CD4-positive, alpha-beta memory T cell (primary cell): Measurements from ENCODE around the gene TCTN1. TPM values are rescaled to one million over a fixed set of nuclear protein-coding genes. Genes with fewer than 3 reads are reported as not detected.

Source experiments
- CTCF ChIA-PET: fragments of 350-600 bp; sonication (Branson Sonifier 250); formaldehyde crosslinking; loops from one replicate; lab custom pipeline; 2021; ENCODE audit warnings: inconsistent platforms; ENCODE audit not compliant: partially characterized antibody; lab: Charles Lee
- POLR2A ChIA-PET: fragments of 350-600 bp; sonication (Branson Sonifier 250); formaldehyde crosslinking; loops from one replicate; lab custom pipeline; 2021; ENCODE audit not compliant: partially characterized antibody; lab: Charles Lee
- DNase-seq, 5 donors: peaks; one replicate each; pipeline versions ENCODE4 v3.0.0 to v3.0.0-alpha.2; 2020 to 2022; ENCODE audit warnings: mixed read lengths in 1 of 5
- H3K27ac ChIP-seq: one replicate; pipeline ENCODE4 v1.7.0; 2013; ENCODE audit warnings: low read depth, low read length
- H3K27me3 ChIP-seq: 2 replicates; pipeline ENCODE4 v1.7.0; 2013; ENCODE audit warnings: mild to moderate bottlenecking, low read length, moderate library complexity; ENCODE audit not compliant: insufficient read depth
- H3K36me3 ChIP-seq: 2 replicates; pipeline ENCODE4 v1.7.0; 2013; ENCODE audit warnings: mild to moderate bottlenecking, low read length, moderate library complexity; ENCODE audit not compliant: insufficient read depth
- H3K4me1 ChIP-seq: 2 replicates; pipeline ENCODE4 v1.7.0; 2013; ENCODE audit warnings: mild to moderate bottlenecking, low read length, moderate library complexity; ENCODE audit not compliant: insufficient read depth
- H3K4me3 ChIP-seq, 2 donors: one replicate each; pipeline ENCODE4 v1.7.0; 2013; ENCODE audit warnings: low read length in 2 of 2, mild to moderate bottlenecking in 1 of 2
- H3K9me3 ChIP-seq, 2 donors: one replicate each; pipeline ENCODE4 v1.7.0; 2013; ENCODE audit warnings: low read length in 2 of 2, control low read depth in 1 of 2; ENCODE audit not compliant: control insufficient read depth in 1 of 2
- H3K27ac Mint-ChIP-seq, 7 donors: one replicate each; pipeline ENCODE4 v1.8.0; 2020 to 2021; ENCODE audit warnings: mixed read lengths in 7 of 7, mild to moderate bottlenecking in 6 of 7, inconsistent platforms in 3 of 7, moderate library complexity in 3 of 7
- H3K27me3 Mint-ChIP-seq, 2 donors: one replicate each; pipeline ENCODE4 v1.8.0; 2020 to 2021; ENCODE audit warnings: mixed read lengths in 2 of 2
- H3K36me3 Mint-ChIP-seq, 2 donors: one replicate each; pipeline ENCODE4 v1.8.0; 2020 to 2021; ENCODE audit warnings: mixed read lengths in 2 of 2, inconsistent platforms in 1 of 2, mild to moderate bottlenecking in 1 of 2
- H3K4me1 Mint-ChIP-seq, 4 donors: one replicate each; pipeline ENCODE4 v1.8.0; 2020 to 2021; ENCODE audit warnings: mixed read lengths in 4 of 4, mild to moderate bottlenecking in 1 of 4
- H3K4me3 Mint-ChIP-seq, 8 donors: one replicate each; pipeline ENCODE4 v1.8.0; 2020 to 2021; ENCODE audit warnings: mixed read lengths in 8 of 8, mild to moderate bottlenecking in 7 of 8, moderate library complexity in 6 of 8, inconsistent platforms in 3 of 8
- H3K9me3 Mint-ChIP-seq, 8 donors: one replicate each; pipeline ENCODE4 v1.8.0; 2020 to 2021; ENCODE audit warnings: mixed read lengths in 8 of 8, mild to moderate bottlenecking in 5 of 8, inconsistent platforms in 3 of 8, moderate library complexity in 1 of 8
- intact Hi-C: fragments of 100-400 bp; cut with micrococcal nuclease; formaldehyde crosslinking; loops from one replicate; pipeline ENCODE4 v1.15.1; 2023
- polyA plus RNA-seq, 2 donors: library from polyadenylated mRNA; unstranded; fragments of 300-500 nt; fragmentation: Illumina TruSeq; gene quantifications; one replicate each; pipeline ENCODE4 v1.2.3, GENCODE V29; 2021
- total RNA-seq, 2 experiments: library from RNA; stranded (reverse); gene quantifications; one replicate each; pipeline ENCODE4 v1.2.3, GENCODE V29; 2021

The TCTN1 gene
- total and polyA plus RNA-seq, 4 experiments from 2014 or later: 5.8 to 7.7 (median 6.0) TPM

DNA sequence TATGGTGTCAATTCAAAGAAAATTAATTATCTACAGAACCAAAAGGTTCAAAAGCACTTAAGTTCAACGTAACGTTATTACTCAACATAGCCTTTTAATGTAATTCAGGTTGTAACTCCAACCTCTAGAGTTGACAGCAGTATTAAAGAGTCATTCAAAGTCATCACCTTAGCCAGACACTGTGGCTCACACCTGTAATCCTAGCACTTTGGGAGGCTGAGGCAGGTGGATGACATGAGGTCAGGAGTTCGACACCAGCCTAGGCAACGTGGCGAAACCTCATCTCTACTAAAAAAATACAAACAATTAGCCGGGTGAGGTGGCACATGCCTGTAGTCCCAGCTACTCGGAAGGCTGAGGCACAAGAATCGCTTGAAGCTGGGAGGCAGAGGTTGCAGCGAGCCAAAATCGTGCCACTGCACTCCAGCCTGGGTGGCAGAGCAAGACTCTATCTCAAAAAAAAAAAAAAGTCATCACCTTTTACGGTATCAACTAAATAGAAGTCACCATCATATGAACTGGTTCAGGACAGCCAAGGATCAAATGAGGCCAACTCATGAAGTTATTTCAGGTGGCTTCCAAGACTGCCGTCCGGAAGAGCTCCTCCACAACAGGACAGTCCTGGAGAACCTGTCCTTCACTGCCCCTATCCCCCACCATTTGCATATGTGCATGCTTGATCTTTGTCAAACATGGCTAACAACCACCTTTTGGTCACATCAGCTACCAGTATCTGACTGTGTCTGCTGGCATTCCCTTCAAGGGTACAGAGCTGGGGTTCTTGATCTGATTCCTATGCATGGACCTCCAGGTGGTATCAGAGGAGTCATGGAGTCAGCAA is 35.0 kb upstream of the TCTN1 start:
- H3K36me3 ChIP-seq: no peaks in the 10 kb centered on the region
- peak in 1 of 5 donors; percentile 45 for DNase-seq
- H3K27ac Mint-ChIP-seq: peak overlapping the region; percentile 87 to 96 (median 92)
- no peaks in the 10 kb centered on the region for H3K9me3 Mint-ChIP-seq
- no peaks in the 10 kb centered on the region for H3K9me3 ChIP-seq
- ChIA-PET CTCF (interaction anchor here (0.8 to 3.6 kb wide), 9 partner anchors 12 to 148 kb away, joined by 3 to 38 read pairs (median 5); no protein-coding TSS in a partner anchor), POLR2A (interaction anchor here (0.8 to 2.4 kb wide), 9 partner anchors 9 to 129 kb away, joined by 3 to 17 read pairs (median 5); partner anchors contain the start of genes ARPC3, FAM216A and GPN3)
- intact Hi-C loops: loop anchor here (2.0 kb wide), 1 partner anchor 16 kb away; no protein-coding TSS in a partner anchor
- peak overlapping the region; percentile 65 to 97 (median 78) for H3K4me3 Mint-ChIP-seq
- H3K27me3 ChIP-seq: no peaks in the 10 kb centered on the region
- H3K4me3 ChIP-seq: peak overlapping the region in 1 of 2 donors; percentile 4
- H3K27me3 Mint-ChIP-seq: no peaks in the 10 kb centered on the region
- peak overlapping the region; percentile 66 for H3K27ac ChIP-seq
- peaks cover 0 to 23% of the 10 kb centered on the region in 2 donors for H3K36me3 Mint-ChIP-seq
- H3K4me1 Mint-ChIP-seq: peaks cover 57 to 85% (median 70%) of the 10 kb centered on the region in 4 donors
- peaks cover 82% of the 10 kb centered on the region for H3K4me1 ChIP-seq

DNA sequence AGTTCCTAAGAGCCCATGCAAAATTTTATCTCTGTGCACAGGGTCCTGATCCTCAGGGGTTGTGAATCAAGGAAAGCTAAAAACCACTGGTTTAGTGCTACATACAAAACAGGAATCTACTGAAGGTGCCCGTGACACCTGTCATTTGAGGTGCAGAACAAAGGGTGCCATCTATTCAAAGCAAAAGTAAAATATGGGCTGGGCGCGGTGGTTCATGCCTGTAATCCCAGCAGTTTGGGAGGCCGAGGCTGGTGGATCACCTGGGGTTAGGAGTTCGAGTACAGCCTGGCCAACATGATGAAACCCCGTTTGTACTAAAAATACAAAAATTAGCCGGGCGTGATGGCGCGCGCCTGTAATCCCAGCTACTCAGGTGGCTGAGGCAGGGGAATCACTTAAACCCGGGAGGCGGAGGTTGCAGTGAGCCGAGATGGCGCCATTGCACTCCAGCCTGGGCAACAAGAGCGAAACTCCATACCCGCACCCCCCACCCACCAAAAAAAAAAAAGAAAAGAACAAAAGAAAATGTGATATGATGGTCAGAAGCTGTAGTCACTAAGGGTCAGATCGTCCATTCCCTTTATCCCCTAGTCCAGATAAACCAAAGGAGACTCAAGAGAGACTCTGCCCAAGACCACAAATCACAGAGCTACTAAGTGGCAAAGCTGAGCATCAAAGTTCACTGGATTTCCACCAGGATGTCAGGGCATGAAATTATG is 34.2 kb upstream of the TCTN1 start:
- intact Hi-C loops: loop anchor here (2.0 kb wide), 1 partner anchor 17 kb away; no protein-coding TSS in a partner anchor
- Histone ChIP-seq H3K36me3 (no peaks in the 10 kb centered on the region), H3K9me3 (no peaks in the 10 kb centered on the region), H3K4me3 (peak overlapping the region in 1 of 2 donors; percentile 4), H3K27ac (peak overlapping the region; percentile 66), H3K27me3 (no peaks in the 10 kb centered on the region), H3K4me1 (peaks cover 83% of the 10 kb centered on the region)
- peak in 2 of 5 donors; percentile 17 to 40 for DNase-seq
- Mint-ChIP-seq H3K9me3 (no peaks in the 10 kb centered on the region), H3K36me3 (peaks cover 0 to 23% of the 10 kb centered on the region in 2 donors), H3K4me3 (peak overlapping the region; percentile 71 to 97 (median 90)), H3K4me1 (peaks cover 57 to 87% (median 73%) of the 10 kb centered on the region in 4 donors), H3K27ac (peak overlapping the region; percentile 87 to 96 (median 92)), H3K27me3 (no peaks in the 10 kb centered on the region)
- POLR2A ChIA-PET: interaction anchor here (0.7 to 2.7 kb wide), 10 partner anchors 8 to 130 kb away, joined by 3 to 17 read pairs (median 6); partner anchors contain the start of genes ARPC3, FAM216A and GPN3
- CTCF ChIA-PET: interaction anchor here (0.8 to 3.6 kb wide), 9 partner anchors 11 to 148 kb away, joined by 3 to 38 read pairs (median 5); partner anchors contain the start of gene FAM216A

DNA sequence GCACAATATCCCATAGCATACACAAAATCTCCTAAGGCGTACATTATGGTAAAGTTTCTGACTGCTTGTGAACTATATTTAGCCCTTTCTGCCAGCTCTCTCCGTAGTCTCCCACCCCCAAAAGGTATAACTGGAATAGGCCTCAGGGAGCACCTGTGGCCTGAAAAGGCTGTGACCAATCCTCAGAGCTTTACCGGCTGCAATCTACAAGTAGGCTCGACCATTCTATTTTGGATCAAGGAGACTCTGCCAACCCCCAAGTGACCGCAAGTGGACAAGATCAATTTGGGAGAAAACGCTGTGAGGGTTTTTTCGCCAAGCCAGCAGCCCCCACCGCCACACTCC is 32.0 kb upstream of the TCTN1 start:
- Mint-ChIP-seq H3K9me3 (no peaks in the 10 kb centered on the region), H3K4me3 (peak overlapping the region; percentile 89 to 98 (median 96)), H3K27me3 (no peaks in the 10 kb centered on the region), H3K27ac (peak overlapping the region; percentile 94 to 96 (median 95)), H3K4me1 (peaks cover 55 to 81% (median 70%) of the 10 kb centered on the region in 4 donors), H3K36me3 (peaks cover 0 to 23% of the 10 kb centered on the region in 2 donors)
- ChIA-PET CTCF (interaction anchor here (0.7 to 3.6 kb wide), 4 partner anchors 19 to 38 kb away, joined by 4 to 38 read pairs (median 4); partner anchors contain the start of gene TCTN1), POLR2A (interaction anchor here (2.7 kb wide), 1 partner anchor 16 kb away, joined by 8 read pairs; no protein-coding TSS in a partner anchor)
- H3K27ac ChIP-seq: peak overlapping the region; percentile 93
- DNase-seq: peak in 1 of 5 donors; percentile 31
- intact Hi-C loops: loop anchor here (2.0 kb wide), 1 partner anchor 29 kb away; no protein-coding TSS in a partner anchor
- H3K27me3 ChIP-seq: no peaks in the 10 kb centered on the region
- H3K36me3 ChIP-seq: no peaks in the 10 kb centered on the region
- H3K9me3 ChIP-seq: no peaks in the 10 kb centered on the region
- peaks cover 77% of the 10 kb centered on the region for H3K4me1 ChIP-seq
- peak overlapping the region; percentile 77 to 84 for H3K4me3 ChIP-seq

DNA sequence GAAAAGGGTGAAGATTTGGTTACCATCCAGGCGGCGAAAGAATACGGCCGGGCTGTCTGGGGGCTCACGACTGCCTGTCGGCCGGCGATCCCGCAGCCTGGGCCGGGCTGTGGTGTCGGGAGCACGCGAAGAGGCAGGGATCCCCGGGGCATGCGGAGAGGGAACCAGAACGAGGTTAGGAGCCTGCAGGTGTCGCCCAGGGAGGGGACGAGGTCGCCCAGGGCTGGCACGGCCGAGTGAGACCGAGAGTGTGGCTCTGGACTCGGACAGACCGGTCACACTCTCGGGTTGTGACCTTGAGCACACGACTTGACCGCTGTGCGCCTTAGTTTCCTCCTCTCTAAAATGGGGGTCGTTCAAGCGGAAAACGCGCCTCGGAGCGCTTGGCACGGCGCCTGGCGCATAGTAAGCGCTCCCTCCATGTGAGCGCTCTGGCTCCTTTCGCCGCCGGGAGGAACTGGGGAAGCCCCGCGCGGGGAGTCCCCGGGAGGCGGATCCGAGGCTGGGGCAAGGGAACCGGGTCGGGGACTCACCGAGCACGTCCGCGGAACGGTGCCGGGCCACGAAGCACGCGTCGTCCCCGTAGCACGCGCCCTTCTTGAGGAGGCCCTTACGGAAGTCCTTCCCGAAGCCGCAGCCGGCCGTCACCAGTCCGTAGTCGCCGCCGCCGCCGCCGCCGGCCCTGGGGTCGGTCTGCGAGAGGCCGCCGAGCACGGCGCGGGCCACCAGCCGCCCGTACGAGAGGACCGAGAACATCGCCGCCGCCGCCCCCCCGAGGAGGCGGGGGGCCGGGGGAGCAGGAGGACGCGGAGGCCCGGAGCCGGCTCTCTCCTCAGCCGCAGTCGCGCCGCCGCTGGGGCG is 31.4 kb upstream of the TCTN1 start:
- H3K27me3 Mint-ChIP-seq: no peaks in the 10 kb centered on the region
- intact Hi-C loops: loop anchor here (1.0 to 2.0 kb wide), 7 partner anchors 9 to 113 kb away; partner anchors contain the start of genes RAD9B and VPS29
- Histone ChIP-seq H3K4me1 (peaks cover 71% of the 10 kb centered on the region), H3K9me3 (no peaks in the 10 kb centered on the region), H3K36me3 (no peaks in the 10 kb centered on the region), H3K4me3 (peak overlapping the region; percentile 77 to 84), H3K27ac (peak overlapping the region; percentile 93), H3K27me3 (no peaks in the 10 kb centered on the region)
- H3K4me3 Mint-ChIP-seq: peak overlapping the region; percentile 89 to 98 (median 96)
- peaks cover 0 to 23% of the 10 kb centered on the region in 2 donors for H3K36me3 Mint-ChIP-seq
- ChIA-PET CTCF (no interaction called here), POLR2A (interaction anchor here (2.7 kb wide), 1 partner anchor 16 kb away, joined by 8 read pairs; no protein-coding TSS in a partner anchor)
- DNase-seq: peak; percentile 72 to 92 (median 74)
- H3K9me3 Mint-ChIP-seq: no peaks in the 10 kb centered on the region
- peak overlapping the region; percentile 94 to 96 (median 95) for H3K27ac Mint-ChIP-seq
- H3K4me1 Mint-ChIP-seq: peaks cover 56 to 82% (median 70%) of the 10 kb centered on the region in 4 donors

DNA sequence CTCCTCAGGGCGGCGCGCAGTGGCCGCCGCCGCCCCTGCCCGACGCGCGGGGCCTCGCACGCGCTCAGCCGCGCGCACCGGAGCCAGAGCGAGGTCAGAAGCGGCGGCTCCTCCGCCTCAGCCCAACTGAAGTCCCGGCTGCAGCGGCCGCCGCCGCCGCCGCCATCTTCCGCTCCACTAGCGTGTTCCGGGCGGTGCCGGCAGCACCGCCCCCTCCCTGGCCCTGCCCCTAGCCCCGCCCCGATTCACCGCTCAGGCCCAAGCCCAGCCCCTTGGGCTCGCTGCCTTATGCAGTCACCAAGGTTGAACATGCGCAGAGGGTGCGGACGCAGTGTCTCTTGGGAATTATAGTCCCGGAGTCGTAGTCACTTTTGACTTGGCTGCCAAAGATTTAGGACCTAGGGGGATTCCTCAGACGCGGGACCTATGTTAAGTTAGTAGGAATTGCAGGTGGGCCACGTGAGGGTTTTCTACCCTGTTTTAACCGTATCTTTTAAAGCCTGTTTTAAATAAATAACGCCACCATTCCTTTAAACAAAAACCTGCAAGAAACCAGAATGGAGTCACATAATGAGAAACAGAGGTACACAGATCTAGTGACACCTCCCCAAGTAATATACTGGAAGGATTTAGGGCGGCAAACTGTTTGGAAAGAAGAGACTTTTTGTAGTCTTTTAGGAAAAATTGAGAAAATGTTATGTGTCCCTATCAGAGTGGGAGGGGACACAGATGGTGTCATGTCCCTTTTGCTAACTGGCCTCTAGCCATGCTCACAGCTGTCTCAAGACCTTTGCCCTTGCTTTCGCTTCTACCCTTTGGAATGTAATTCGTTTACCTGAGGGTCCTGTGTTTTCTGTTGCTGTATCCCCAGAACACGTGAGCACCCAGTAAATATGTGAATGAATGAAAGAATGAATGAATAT is 30.5 kb upstream of the TCTN1 start, which contains the start of gene PPTC7:
TSS of gene PPTC7 (minus strand) at position 182 of the 923 bp plus-strand sequence. CDS start 287 bp downstream, outside the sequence.
- Histone ChIP-seq H3K27me3 (no peaks in the 10 kb centered on the region), H3K36me3 (no peaks in the 10 kb centered on the region), H3K27ac (peak within 1 kb of the TSS; percentile 93), H3K9me3 (no peaks in the 10 kb centered on the region), H3K4me3 (peak within 1 kb of the TSS; percentile 77 to 84), H3K4me1 (peaks cover 62% of the 10 kb centered on the region)
- Mint-ChIP-seq H3K36me3 (peaks cover 0 to 23% of the 10 kb centered on the region in 2 donors), H3K27ac (peak within 1 kb of the TSS; percentile 94 to 97 (median 96)), H3K27me3 (no peaks in the 10 kb centered on the region), H3K9me3 (no peaks in the 10 kb centered on the region), H3K4me3 (peak within 1 kb of the TSS; percentile 89 to 98 (median 96)), H3K4me1 (peaks cover 47 to 73% (median 61%) of the 10 kb centered on the region in 4 donors)
- DNase-seq: peak; percentile 91 to 97 (median 94)
- ChIA-PET POLR2A (interaction anchor here (2.6 kb wide), 1 partner anchor 17 kb away, joined by 9 read pairs; no protein-coding TSS in a partner anchor), CTCF (interaction anchor here (1.8 to 9.3 kb wide), 3 partner anchors 18 to 30 kb away, joined by 12 to 107 read pairs (median 12); no protein-coding TSS in a partner anchor)
- intact Hi-C loops: loop anchor here (1.0 to 2.0 kb wide), 7 partner anchors 8 to 114 kb away; partner anchors contain the start of genes RAD9B and VPS29
